Brain microvascular endothelial cell (primary cell): ENCODE measurements around the gene CARMIL1.

ENCODE experiments used
- DNase-seq: peaks from one replicate; pipeline ENCODE4 v3.0.0-alpha.2; 2020
- H3K27ac ChIP-seq: fragments of 250-450 bp; sonication (Bioruptor Pico); 2 replicates; pipeline ENCODE4 v1.5.1; 2020; ENCODE audit warnings: mild to moderate bottlenecking, moderate library complexity
- H3K27me3 ChIP-seq: fragments of 250-450 bp; sonication (Bioruptor Pico); replicated peaks from 2 replicates; pipeline ENCODE4 v1.5.1; 2020; ENCODE audit warnings: mild to moderate bottlenecking
- H3K36me3 ChIP-seq: fragments of 250-450 bp; sonication (Bioruptor Pico); replicated peaks from 2 replicates; pipeline ENCODE4 v1.5.1; 2020; ENCODE audit warnings: mild to moderate bottlenecking
- H3K4me3 ChIP-seq: 2 replicates; pipeline ENCODE4 v1.5.1; 2011; ENCODE audit warnings: low read depth, mild to moderate bottlenecking, control low read depth, low read length, moderate library complexity
- CTCF ChIP-seq: IDR thresholded peaks from 2 replicates; pipeline ENCODE4 v1.5.1; 2011; ENCODE audit warnings: low read depth, mild to moderate bottlenecking, moderate library complexity, low read length, control low read depth, inconsistent platforms; ENCODE audit errors: missing control alignments
- in situ Hi-C: cut with HindIII; loops from 2 replicates; pipeline ENCODE4 v1.10.0; 2017; ENCODE audit warnings: low sequenced_read_pairs, low pct_ligation_motif_present

The CARMIL1 gene

GRCh38 chr6:25332655-25333071, 53.5 kb downstream of the CARMIL1 start:
- Histone ChIP-seq H3K36me3 (no peaks in the 10 kb centered on the region), H3K4me3 (no peak overlapping the region), H3K27me3 (no peaks in the 10 kb centered on the region), H3K27ac (no peak overlapping the region)
- no peak for TF ChIP-seq CTCF
- in situ Hi-C loops = no loop called here
- no peak for DNase-seq

GRCh38 chr6:25333471-25333870, 54.3 kb downstream of the CARMIL1 start:
- no peak overlapping the region for H3K27ac ChIP-seq

GRCh38 chr6:25334793-25335192, 55.6 kb downstream of the CARMIL1 start:
- no peak for TF ChIP-seq CTCF
- H3K27me3 ChIP-seq = no peaks in the 10 kb centered on the region
- H3K27ac ChIP-seq = no peak overlapping the region
- DNase-seq = no peak
- in situ Hi-C loops = no loop called here
- H3K36me3 ChIP-seq = no peaks in the 10 kb centered on the region
- H3K4me3 ChIP-seq = no peak overlapping the region

More at GRCh38 chr6:25333471-25333870, 54.3 kb downstream of the CARMIL1 start:
- TF ChIP-seq CTCF = no peak
- Histone ChIP-seq H3K36me3 (no peaks in the 10 kb centered on the region), H3K27me3 (no peaks in the 10 kb centered on the region), H3K4me3 (no peak overlapping the region)
- in situ Hi-C loops = no loop called here
- no peak for DNase-seq

- no peak for TF ChIP-seq CTCF
- in situ Hi-C loops = no loop called here
- Histone ChIP-seq H3K36me3 (no peaks in the 10 kb centered on the region), H3K27me3 (no peaks in the 10 kb centered on the region), H3K27ac (no peak overlapping the region), H3K4me3 (no peak overlapping the region)
- DNase-seq = no peak
Observed at GRCh38 chr6:25336996-25337395, 57.8 kb downstream of the CARMIL1 start.

GRCh38 chr6:25337431-25337830, 58.3 kb downstream of the CARMIL1 start:
- TF ChIP-seq CTCF = no peak
- no peak overlapping the region for H3K4me3 ChIP-seq
- no peaks in the 10 kb centered on the region for H3K36me3 ChIP-seq
- in situ Hi-C loops = no loop called here
- H3K27ac ChIP-seq = no peak overlapping the region
- no peak for DNase-seq
- no peaks in the 10 kb centered on the region for H3K27me3 ChIP-seq

- no peak for DNase-seq
- no peak overlapping the region for H3K27ac ChIP-seq
- in situ Hi-C loops = no loop called here
- H3K36me3 ChIP-seq = no peaks in the 10 kb centered on the region
- H3K27me3 ChIP-seq = no peaks in the 10 kb centered on the region
- no peak overlapping the region for H3K4me3 ChIP-seq
- TF ChIP-seq CTCF = no peak
Observed at GRCh38 chr6:25340431-25341202, 61.4 kb downstream of the CARMIL1 start.
